Colonic mucosa (tissue), 4 donors: ENCODE results near the gene CACTIN. TPM values are rescaled to one million over a fixed set of nuclear protein-coding genes. Genes with fewer than 3 reads are reported as not detected.

Experiments used
- DNase-seq: peaks from one replicate; pipeline ENCODE4 v3.0.0-alpha.2; 2020
- H3K27ac ChIP-seq: fragments of 200-600 bp; one replicate; pipeline ENCODE4 v1.8.0; 2021
- H3K27me3 ChIP-seq: fragments of 200-600 bp; one replicate; pipeline ENCODE4 v1.8.0; 2021
- H3K36me3 ChIP-seq: fragments of 200-600 bp; one replicate; pipeline ENCODE4 v1.8.0; 2021
- H3K4me1 ChIP-seq: fragments of 200-600 bp; one replicate; pipeline ENCODE4 v1.8.0; 2021; ENCODE audit warnings: mild to moderate bottlenecking
- H3K4me3 ChIP-seq: fragments of 200-600 bp; one replicate; pipeline ENCODE4 v1.8.0; 2021
- H3K9ac ChIP-seq, 2 donors: one replicate each; pipeline ENCODE4 v1.7.0; 2013; ENCODE audit warnings: control low read depth in 2 of 2, low read depth in 2 of 2, low read length in 2 of 2
- H3K9me3 ChIP-seq: fragments of 200-600 bp; one replicate; pipeline ENCODE4 v1.8.0; 2021
- CTCF ChIP-seq: fragments of 200-600 bp; IDR thresholded peaks from one replicate; pipeline ENCODE4 v1.8.0; 2022; ENCODE audit warnings: antibody characterized with exemption, mild to moderate bottlenecking
- intact Hi-C: fragments of 100-400 bp; cut with DNase I; formaldehyde crosslinking; loops from one replicate; pipeline ENCODE4 v1.14.1; 2022
- total RNA-seq, 2 donors: library from RNA; stranded (reverse); fragmentation: NEBNext Ultra II Directional in 1 of 2; extraction: Animal tissue kit (Norgen Biotek cat#: 25700) in 1 of 2; gene quantifications; one replicate each; pipeline ENCODE4 v1.2.1, GENCODE V29; 2021
- donor health status: healthy.
- donor health status: DM: no; HTN: no; CAD: no.
- donor health status: DM: no; HTN: no; CAD: no.

CACTIN gene
- 10 to 100 TPM; 12.0 to 35.1 TPM for total RNA-seq

DNA sequence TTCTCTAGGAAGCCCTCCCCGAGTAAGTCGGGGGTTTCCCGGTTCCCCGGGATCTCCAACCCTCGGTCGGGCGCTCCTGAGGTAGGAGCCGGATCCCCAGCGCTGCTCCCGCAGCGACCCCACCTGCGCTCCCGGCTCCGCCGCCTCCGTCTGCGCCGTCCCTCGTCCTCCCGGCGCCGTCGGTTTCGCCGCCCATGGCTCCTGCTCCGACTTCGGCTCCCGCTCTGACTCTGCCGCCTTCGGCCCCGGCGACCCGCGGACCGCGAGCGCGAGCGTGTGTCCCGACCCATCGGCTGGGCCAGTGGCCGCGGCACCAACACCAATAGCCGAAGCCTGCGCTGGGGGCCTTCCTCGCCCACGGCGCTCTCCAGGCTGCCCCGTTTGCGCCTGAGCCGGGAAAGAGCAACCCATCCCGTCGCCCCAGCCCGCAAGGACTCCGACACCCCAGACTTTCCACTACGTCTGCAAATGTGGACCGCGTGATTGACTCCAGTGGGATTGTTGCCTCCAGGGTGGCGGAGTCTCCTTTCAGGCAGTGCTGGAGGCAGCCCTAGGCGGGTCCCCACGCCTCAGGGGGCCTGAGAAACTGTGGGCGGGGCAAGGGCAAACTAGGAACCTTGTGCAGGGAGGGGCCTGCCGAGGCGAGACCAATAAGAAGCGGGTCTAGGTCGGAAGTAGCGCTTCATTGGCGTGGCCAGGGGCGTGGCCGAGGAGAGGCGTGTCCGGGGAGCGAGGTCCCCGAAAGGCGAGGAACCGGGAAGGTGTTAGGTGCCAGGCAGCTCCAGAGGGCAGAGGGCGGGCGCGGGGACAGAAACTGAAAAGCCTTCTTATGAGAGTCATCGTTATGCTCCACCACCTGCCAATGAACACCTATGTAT lies at the start of gene CACTIN:
CACTIN (minus strand) TSS at position 318 of the 878 bp plus-strand sequence; CDS start at position 290, 28 bp downstream.
- intact Hi-C loops: no loop called here
- Histone ChIP-seq H3K4me1 (peaks cover 14% of the 10 kb centered on the region), H3K27me3 (no peaks in the 10 kb centered on the region), H3K36me3 (no peaks in the 10 kb centered on the region), H3K27ac (peak within 1 kb of the TSS; percentile 77), H3K9ac (peak within 1 kb of the TSS; percentile 66 to 81), H3K4me3 (peak within 1 kb of the TSS; percentile 97), H3K9me3 (no peaks in the 10 kb centered on the region)
- TF ChIP-seq CTCF: no peak
- peak; percentile 100 for DNase-seq

DNA sequence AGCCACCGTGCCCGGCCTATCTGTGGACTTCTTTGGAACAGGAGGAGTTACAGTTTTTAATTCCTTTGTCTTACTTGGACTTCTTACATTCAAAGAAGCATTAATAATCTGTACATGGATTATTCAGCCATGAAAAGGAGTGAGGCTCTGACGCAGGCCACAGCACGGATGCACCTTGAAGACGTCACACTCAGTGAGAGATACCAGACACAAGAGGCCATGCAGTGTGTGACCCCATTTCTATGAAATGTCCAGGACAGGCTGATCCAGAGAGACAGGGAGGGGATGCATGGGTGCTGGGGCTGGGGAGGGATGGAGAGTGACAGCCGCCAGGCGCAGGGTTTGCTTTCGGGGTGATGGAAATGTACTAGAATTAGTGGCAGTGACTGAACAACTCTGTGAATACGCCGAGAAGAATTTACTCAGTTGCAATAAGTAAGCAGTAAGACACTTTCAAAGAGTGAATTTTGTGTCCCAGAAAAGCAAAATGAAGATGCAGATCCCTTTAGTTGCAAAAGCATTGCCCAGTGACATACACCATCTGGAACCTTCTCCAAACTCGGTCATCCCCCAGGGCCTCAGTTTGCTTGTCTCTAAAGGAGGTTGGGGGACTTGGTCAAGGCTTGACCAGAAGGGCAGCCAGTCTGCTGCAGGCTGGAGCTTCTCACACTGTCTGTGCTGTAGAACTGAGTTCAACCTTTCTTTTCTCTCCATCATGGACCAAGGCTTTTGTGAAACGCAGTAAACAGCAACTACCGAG lies 48.4 kb upstream of the CACTIN start:
- Histone ChIP-seq H3K9ac (no peak overlapping the region), H3K9me3 (no peaks in the 10 kb centered on the region), H3K36me3 (no peaks in the 10 kb centered on the region), H3K4me3 (no peak overlapping the region), H3K27ac (no peak overlapping the region), H3K4me1 (no peaks in the 10 kb centered on the region), H3K27me3 (no peaks in the 10 kb centered on the region)
- TF ChIP-seq CTCF: no peak
- intact Hi-C loops: no loop called here
- no peak for DNase-seq

DNA sequence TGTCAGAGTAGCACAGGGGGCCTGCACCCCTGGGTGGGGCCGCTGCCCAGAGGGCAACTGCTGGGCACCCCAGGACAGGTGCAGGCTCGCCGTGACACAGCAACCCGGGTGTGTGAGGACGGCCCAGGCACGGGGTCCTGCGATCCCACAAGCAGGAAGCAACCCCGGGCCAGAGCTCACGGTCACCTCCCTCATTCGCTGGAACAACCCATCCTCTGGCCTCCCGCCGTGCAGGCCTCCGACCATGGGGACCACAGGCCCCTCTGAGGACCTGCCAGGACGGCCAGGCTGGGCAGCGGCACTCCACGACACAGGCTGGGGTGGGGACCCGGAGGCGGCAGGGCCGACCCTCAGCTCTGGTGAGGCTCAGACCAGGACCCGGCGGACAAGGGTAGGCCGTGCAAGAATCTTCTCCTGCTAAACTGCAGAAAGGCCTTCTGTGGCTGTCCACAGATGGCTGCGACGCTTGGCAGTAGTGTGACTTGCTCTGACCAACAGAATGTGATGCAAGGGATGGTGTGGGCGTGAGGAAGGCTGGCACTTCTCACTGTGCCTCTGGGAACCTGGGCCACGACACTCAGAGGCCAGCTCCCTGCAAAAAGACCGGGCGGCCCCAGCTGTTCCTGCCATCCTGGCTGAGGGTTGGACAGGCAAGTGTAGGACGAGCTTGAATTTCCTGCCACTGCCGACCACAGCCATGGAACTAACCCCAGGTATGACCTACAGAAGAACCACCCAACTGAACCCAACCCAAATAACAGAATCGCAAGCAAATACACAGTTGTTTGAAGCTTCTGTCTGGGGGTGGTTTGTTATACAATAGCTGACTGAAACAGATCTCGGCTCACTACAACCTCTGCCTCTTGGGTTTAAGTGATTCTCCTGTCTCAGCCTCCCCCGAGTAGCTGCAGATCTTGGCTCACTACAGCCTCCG lies 47.2 kb upstream of the CACTIN start:
- intact Hi-C loops: no loop called here
- H3K36me3 ChIP-seq: no peaks in the 10 kb centered on the region
- peaks cover 6% of the 10 kb centered on the region for H3K4me1 ChIP-seq
- H3K9ac ChIP-seq: no peak overlapping the region
- H3K27ac ChIP-seq: no peak overlapping the region
- no peak for DNase-seq
- H3K4me3 ChIP-seq: no peak overlapping the region
- H3K27me3 ChIP-seq: no peaks in the 10 kb centered on the region
- no peaks in the 10 kb centered on the region for H3K9me3 ChIP-seq
- no peak for TF ChIP-seq CTCF

GRCh38 chr19:3672993-3673392 lies 46.4 kb upstream of the CACTIN start:
- intact Hi-C loops: no loop called here
- no peak for DNase-seq
- H3K27ac ChIP-seq: no peak overlapping the region
- H3K9ac ChIP-seq: no peak overlapping the region
- no peaks in the 10 kb centered on the region for H3K36me3 ChIP-seq
- TF ChIP-seq CTCF: no peak
- H3K4me3 ChIP-seq: no peak overlapping the region
- no peaks in the 10 kb centered on the region for H3K27me3 ChIP-seq
- H3K9me3 ChIP-seq: no peaks in the 10 kb centered on the region
- peaks cover 6% of the 10 kb centered on the region for H3K4me1 ChIP-seq

- H3K27ac ChIP-seq: no peak overlapping the region
- no peaks in the 10 kb centered on the region for H3K27me3 ChIP-seq
- H3K4me1 ChIP-seq: peaks cover 6% of the 10 kb centered on the region
- intact Hi-C loops: no loop called here
- no peak overlapping the region for H3K4me3 ChIP-seq
- DNase-seq: no peak
- no peak for TF ChIP-seq CTCF
- no peak overlapping the region for H3K9ac ChIP-seq
- H3K36me3 ChIP-seq: no peaks in the 10 kb centered on the region
- no peaks in the 10 kb centered on the region for H3K9me3 ChIP-seq
These were observed 46.0 kb upstream of the CACTIN start for GRCh38 chr19:3672575-3672948.
